HepG2 (cell line): ENCODE results near the gene PPM1H. TPM values are rescaled to one million over a fixed set of nuclear protein-coding genes. Genes with fewer than 3 reads are reported as not detected.

Experiments used
- EEA1 ChIP-seq: sonication (generic); formaldehyde crosslinking; IDR thresholded peaks from 2 replicates; pipeline ENCODE4 v1.5.1; 2020; ENCODE audit warnings: mild to moderate bottlenecking, missing genetic modification reagents, borderline replicate concordance
- MLXIP ChIP-seq: sonication (generic); formaldehyde crosslinking; IDR thresholded peaks from 2 replicates; pipeline ENCODE4 v1.9.0; 2021; ENCODE audit warnings: missing genetic modification reagents, borderline replicate concordance
- THAP9 ChIP-seq: sonication (generic); formaldehyde crosslinking; IDR thresholded peaks from 2 replicates; pipeline ENCODE4; 2020; ENCODE audit warnings: missing genetic modification reagents, mild to moderate bottlenecking, borderline replicate concordance
- ZBTB43 ChIP-seq: sonication (generic); formaldehyde crosslinking; conservative IDR thresholded peaks from 2 replicates; pipeline ENCODE4 v1.4.0; 2020; ENCODE audit warnings: missing genetic modification reagents
- ZKSCAN1 ChIP-seq: fragments of 150-350 bp; IDR thresholded peaks from 2 replicates; pipeline ENCODE4 v1.6.1; 2014; ENCODE audit warnings: low read length
- ZNF407 ChIP-seq: sonication (generic); formaldehyde crosslinking; IDR thresholded peaks from one replicate; pipeline ENCODE4 v1.5.1; 2020; ENCODE audit warnings: mild to moderate bottlenecking, missing genetic modification reagents; ENCODE audit errors: not compliant biosample characterization
- ZNF687 ChIP-seq: sonication (generic); formaldehyde crosslinking; IDR thresholded peaks from 2 replicates; pipeline ENCODE4 v1.5.1; 2020; ENCODE audit warnings: mild to moderate bottlenecking, missing genetic modification reagents, moderate library complexity
- polyA plus RNA-seq, 8 experiments: library from polyadenylated mRNA; depleted of rRNA in 3 of 8; stranded (reverse) in 7 of 8; unstranded in 1 of 8; fragments of >200 nt; fragmentation: Illumina TruSeq in 4 of 8; extraction: Trizol in 4 of 8; gene quantifications; 2 replicates each; pipeline versions ENCODE4 v1.2.1 to v1.2.3, GENCODE V29; 2011 to 2016; ENCODE audit warnings: low read depth in 4 of 8, missing spikeins in 1 of 8, mixed read lengths in 1 of 8; ENCODE audit not compliant: insufficient read depth in 1 of 8
- total RNA-seq, 5 experiments: library from RNA; depleted of rRNA; stranded (reverse); fragments of >200 nt; fragmentation: Illumina TruSeq; extraction: Trizol; gene quantifications; 2 replicates each; pipeline ENCODE4 v1.2.3, GENCODE V29; 2016; ENCODE audit warnings: low read depth in 1 of 5

Gene PPM1H
- total and polyA plus RNA-seq, 2 of the 13 experiments (the other 11 are each of a cell fraction or from before 2014, with no cell fraction given), result 29.1 to 38.1 TPM

- TF ChIP-seq ZNF407 (CRISPR knock-in tag) (no peak), THAP9 (CRISPR knock-in tag) (no peak; the same call in 1 of the 2 replicates), EEA1 (CRISPR knock-in tag) (no peak), ZNF687 (CRISPR knock-in tag) (peak; percentile 75), ZKSCAN1 (no peak), ZBTB43 (CRISPR knock-in tag) (no peak), MLXIP (CRISPR knock-in tag) (no peak)
Observed at GRCh38 chr12:62632411-62632918, 302.5 kb downstream of the PPM1H start (continued).
